Loucy (cell line): ENCODE data around the gene GLRX.

Experiments used
- CTCF ChIP-seq: fragments of 200-600 bp; sonication (generic); conservative IDR thresholded peaks from 2 replicates; pipeline ENCODE4 v1.5.1; 2014; ENCODE audit warnings: mild to moderate bottlenecking, antibody characterized with exemption, low read length
- EZH2phosphoT487 ChIP-seq: fragments of 200-600 bp; IDR thresholded peaks from 2 replicates; pipeline ENCODE4 v1.6.1; 2018; ENCODE audit warnings: antibody characterized with exemption, mild to moderate bottlenecking, moderate library complexity, borderline replicate concordance

DNA sequence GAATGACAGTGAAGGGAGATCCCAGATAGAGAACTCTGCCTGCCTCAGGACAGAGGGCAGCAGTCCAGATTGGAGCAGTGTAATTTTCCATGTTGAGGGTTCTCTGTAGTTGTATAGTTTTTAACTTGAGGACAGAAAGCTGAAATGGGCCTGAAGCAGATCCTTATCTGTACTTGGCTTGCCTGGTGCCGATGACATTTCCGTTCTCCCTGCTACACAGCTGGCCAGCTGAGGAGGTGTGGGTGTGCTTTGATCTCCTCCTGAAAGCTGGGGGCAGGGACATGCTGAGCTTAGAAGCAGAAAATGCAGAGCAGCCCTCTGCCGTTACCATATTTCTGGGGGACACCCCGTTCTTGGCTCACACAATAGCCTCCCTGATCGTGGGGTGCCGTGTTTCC is 10.5 kb downstream of the GLRX start:
- TF ChIP-seq CTCF (no peak), EZH2phosphoT487 (no peak)
